ENCODE data around the gene ZEB2.

The ZEB2 gene

GRCh38 chr2:144341538-144341937 lies 178.4 kb downstream of the ZEB2 start:
- no peak for DNase-seq

- DNase-seq: no peak
Observed at GRCh38 chr2:144339048-144339447, 180.9 kb downstream of the ZEB2 start.

GRCh38 chr2:144334551-144334950 lies 185.4 kb downstream of the ZEB2 start:
- no peak for DNase-seq
